ENCODE measurements around the gene DYNLRB1. TPM values are rescaled to one million over a fixed set of nuclear protein-coding genes. Genes with fewer than 3 reads are reported as not detected.

The DYNLRB1 gene
- total and polyA plus RNA-seq, 12 donors, result 145 to 586 (median 224) TPM

DNA sequence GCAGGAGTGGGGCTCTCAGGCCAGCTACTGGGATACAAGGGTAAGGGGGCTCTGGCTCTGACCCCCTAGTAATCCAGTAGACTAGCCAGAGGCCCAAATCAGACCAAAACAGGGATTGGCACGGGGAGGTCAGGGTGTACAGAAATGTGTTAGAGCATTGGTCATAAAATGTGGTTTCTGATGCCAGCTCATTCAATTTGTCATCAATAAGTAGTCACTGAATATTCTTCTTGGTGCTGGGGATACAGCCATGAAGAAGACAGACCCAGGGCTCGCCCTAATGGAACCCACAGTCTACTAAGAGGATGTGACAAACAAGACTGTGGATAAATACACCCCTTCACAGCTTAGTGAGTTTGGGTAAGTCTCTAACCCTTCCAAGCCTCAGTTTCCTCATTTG, 53.4 kb downstream of the DYNLRB1 start:
- WGBS, 4 donors, result 89 to 98% (median 95%) methylated on average over 2 of the region's 2 CpGs

DNA sequence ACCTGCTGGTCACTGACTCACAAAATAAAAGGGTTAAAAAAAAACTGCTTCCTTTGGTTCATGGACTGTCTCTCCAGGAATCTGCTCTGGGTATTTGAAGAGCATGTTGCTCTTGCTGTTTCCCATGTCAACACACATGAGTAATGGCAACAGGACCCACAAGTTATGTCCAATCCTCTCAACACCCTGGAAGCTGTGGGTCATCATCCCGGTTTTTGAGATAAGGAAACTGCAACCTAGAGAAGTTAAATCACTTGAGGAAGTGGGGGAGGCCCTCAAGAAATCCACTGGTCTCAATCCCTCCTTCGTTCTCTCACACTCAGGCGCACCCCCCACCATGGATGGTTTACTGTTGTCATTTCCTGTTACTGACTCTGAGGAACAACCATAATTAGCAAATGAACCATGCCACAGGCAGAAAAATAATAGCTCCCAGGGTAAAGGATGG, 54.7 kb downstream of the DYNLRB1 start:
- H3K9me3 ChIP-seq (replicated peaks in 1 of 3), result no peaks in the 10 kb centered on the region
- H3K4me1 ChIP-seq (replicated peaks in 1 of 2), result no peaks in the 10 kb centered on the region
- H3K27ac ChIP-seq, result no peak overlapping the region
- DNase-seq, result peak in 1 of 7 donors; percentile 43
- intact Hi-C loops (cut with DNase I), result loop anchor here (10.0 kb wide), 1 partner anchor 134 kb away; the partner anchor contains the start of gene TP53INP2 (in 2 of the 2)
- 46 to 58% (median 52%) methylated on average over 3 of the region's 3 CpGs for WGBS, 4 donors
- TF ChIP-seq, protein P1, sequence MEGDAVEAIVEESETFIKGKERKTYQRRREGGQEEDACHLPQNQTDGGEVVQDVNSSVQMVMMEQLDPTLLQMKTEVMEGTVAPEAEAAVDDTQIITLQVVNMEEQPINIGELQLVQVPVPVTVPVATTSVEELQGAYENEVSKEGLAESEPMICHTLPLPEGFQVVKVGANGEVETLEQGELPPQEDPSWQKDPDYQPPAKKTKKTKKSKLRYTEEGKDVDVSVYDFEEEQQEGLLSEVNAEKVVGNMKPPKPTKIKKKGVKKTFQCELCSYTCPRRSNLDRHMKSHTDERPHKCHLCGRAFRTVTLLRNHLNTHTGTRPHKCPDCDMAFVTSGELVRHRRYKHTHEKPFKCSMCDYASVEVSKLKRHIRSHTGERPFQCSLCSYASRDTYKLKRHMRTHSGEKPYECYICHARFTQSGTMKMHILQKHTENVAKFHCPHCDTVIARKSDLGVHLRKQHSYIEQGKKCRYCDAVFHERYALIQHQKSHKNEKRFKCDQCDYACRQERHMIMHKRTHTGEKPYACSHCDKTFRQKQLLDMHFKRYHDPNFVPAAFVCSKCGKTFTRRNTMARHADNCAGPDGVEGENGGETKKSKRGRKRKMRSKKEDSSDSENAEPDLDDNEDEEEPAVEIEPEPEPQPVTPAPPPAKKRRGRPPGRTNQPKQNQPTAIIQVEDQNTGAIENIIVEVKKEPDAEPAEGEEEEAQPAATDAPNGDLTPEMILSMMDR (IDR thresholded peaks at IDR 0.05), result no peak
- TF ChIP-seq POLR2A (IDR thresholded peaks at IDR 0.05), result no peak
- H3K27me3 ChIP-seq, result no peaks in the 10 kb centered on the region
- H3K36me3 ChIP-seq (replicated peaks in 1 of 2), result peaks cover 0 to 11% of the 10 kb centered on the region in 2 donors
- no peak overlapping the region for H3K4me3 ChIP-seq

More for the DNA sequence above, 53.4 kb downstream of the DYNLRB1 start:
- DNase-seq, result no peak
- no peak for TF ChIP-seq POLR2A (IDR thresholded peaks at IDR 0.05)
- TF ChIP-seq, protein P1 (IDR thresholded peaks at IDR 0.05), result no peak
- H3K4me3 ChIP-seq, result no peak overlapping the region
- no peaks in the 10 kb centered on the region for H3K9me3 ChIP-seq (replicated peaks in 1 of 3)
- H3K27me3 ChIP-seq, result no peaks in the 10 kb centered on the region
- H3K27ac ChIP-seq, result no peak overlapping the region
- intact Hi-C loops (cut with DNase I), result no loop called here
- H3K4me1 ChIP-seq (replicated peaks in 1 of 2), result no peaks in the 10 kb centered on the region
- H3K36me3 ChIP-seq (replicated peaks in 1 of 2), result peaks cover 0 to 7% of the 10 kb centered on the region in 2 donors

DNA sequence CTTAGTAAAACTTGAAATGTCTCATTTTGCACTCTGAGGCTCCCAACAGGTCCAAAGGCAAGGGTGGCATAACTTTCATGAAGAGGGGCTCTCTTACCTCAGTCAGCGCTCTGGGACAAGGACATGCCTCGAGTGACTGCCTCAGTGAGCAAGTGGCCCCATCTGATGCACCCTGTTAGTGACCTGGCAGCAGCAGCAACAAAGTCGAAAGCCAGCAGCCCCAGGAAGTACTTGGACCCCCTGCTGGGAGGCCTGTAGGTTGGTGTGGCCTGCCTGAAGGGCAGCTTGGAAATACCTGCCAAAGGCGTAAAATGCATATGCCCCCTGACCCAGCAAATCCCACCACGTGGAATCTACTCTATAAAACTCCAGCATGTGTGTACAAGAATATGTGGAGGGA, 55.5 kb downstream of the DYNLRB1 start:
- Histone ChIP-seq H3K36me3 (replicated peaks in 1 of 2) (peaks cover 0 to 11% of the 10 kb centered on the region in 2 donors), H3K9me3 (replicated peaks in 1 of 3) (no peaks in the 10 kb centered on the region), H3K27me3 (no peaks in the 10 kb centered on the region), H3K27ac (no peak overlapping the region), H3K4me1 (replicated peaks in 1 of 2) (no peaks in the 10 kb centered on the region), H3K4me3 (no peak overlapping the region)
- 88 to 95% (median 93%) methylated on average over 3 to 5 of the region's 5 CpGs for WGBS, 4 donors
- TF ChIP-seq POLR2A (IDR thresholded peaks at IDR 0.05), result no peak
- TF ChIP-seq, protein P1 (IDR thresholded peaks at IDR 0.05), result no peak
- DNase-seq, result peak in 1 of 7 donors; percentile 45
- intact Hi-C loops (cut with DNase I), result loop anchor here (10.0 kb wide), 1 partner anchor 133 kb away; the partner anchor contains the start of gene TP53INP2 (in 2 of the 2)

DNA sequence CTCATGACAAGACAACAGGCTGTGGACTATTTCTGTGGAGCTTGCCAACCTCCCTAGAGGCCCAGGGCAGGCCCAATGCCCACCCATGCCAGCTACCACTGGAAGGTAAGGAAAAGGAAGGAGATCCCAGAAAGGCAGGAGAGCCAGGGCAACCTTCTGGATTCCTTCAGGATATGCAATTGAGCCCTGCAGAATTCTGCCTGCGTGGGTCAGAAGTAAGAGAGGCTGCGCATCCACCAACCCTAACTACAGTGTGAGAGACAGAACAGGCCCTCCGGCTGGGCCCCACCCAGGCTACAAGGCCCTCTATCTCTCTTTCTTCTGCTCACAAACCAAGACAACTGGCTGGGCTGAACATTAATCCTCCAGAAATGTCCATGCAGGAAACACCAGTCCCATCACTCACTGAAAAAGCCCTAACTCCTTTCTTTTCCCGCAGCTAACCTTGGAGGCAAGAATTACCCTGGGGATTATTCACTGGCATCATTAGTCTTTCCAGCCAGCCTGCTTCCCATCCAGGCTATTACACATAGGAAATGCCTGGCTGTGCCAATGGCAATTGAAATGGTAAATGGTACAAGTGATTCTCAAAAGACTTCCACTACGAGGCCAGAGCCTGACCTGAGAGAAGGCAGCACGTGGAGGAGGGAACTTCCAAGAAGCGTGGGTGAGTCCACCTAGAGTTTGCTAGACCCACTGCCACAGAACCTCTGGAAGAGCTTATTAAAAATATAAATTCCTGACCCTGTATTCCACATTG, 57.5 kb downstream of the DYNLRB1 start:
- intact Hi-C loops (cut with DNase I), result loop anchor here (10.0 kb wide), 1 partner anchor 131 kb away; the partner anchor contains the start of gene TP53INP2 (in 2 of the 2)
- Histone ChIP-seq H3K9me3 (replicated peaks in 1 of 3) (no peaks in the 10 kb centered on the region), H3K4me1 (replicated peaks in 1 of 2) (no peaks in the 10 kb centered on the region), H3K4me3 (no peak overlapping the region), H3K27ac (no peak overlapping the region), H3K36me3 (replicated peaks in 1 of 2) (peaks cover 0 to 11% of the 10 kb centered on the region in 2 donors), H3K27me3 (no peaks in the 10 kb centered on the region)
- 88 to 96% (median 92%) methylated on average over 7 of the region's 7 CpGs for WGBS, 4 donors
- DNase-seq, result peak in 1 of 7 donors; percentile 25
- no peak for TF ChIP-seq POLR2A (IDR thresholded peaks at IDR 0.05)
- TF ChIP-seq, protein P1 (IDR thresholded peaks at IDR 0.05), result no peak
